DMS 273 (cell line): ENCODE measurements around the gene MDFIC.

Experiments
- DNase-seq: peaks from one replicate; lab custom pipeline; 2025; ENCODE audit not compliant: unreplicated experiment; lab: John Stamatoyannopoulos, UW

Gene MDFIC

GRCh38 chr7:114925434-114925833 is 3.5 kb downstream of the MDFIC start:
- no peak for DNase-seq

GRCh38 chr7:114928060-114928459 is 6.2 kb downstream of the MDFIC start:
- DNase-seq, result no peak

GRCh38 chr7:114929570-114929969 is 7.7 kb downstream of the MDFIC start:
- no peak for DNase-seq

- DNase-seq, result no peak
Observed at GRCh38 chr7:114930107-114930661, 8.3 kb downstream of the MDFIC start.

- DNase-seq, result no peak
Observed at GRCh38 chr7:114930829-114931655, 9.1 kb downstream of the MDFIC start.

- no peak for DNase-seq
Observed at GRCh38 chr7:114931656-114932011, 9.7 kb downstream of the MDFIC start.

- DNase-seq, result no peak
Observed at GRCh38 chr7:114932991-114933390, 11.1 kb downstream of the MDFIC start.

GRCh38 chr7:114933658-114934057 is 11.8 kb downstream of the MDFIC start:
- no peak for DNase-seq

- DNase-seq, result no peak
Observed at GRCh38 chr7:114934086-114934485, 12.2 kb downstream of the MDFIC start.

- DNase-seq, result no peak
Observed at GRCh38 chr7:114934713-114935112, 12.8 kb downstream of the MDFIC start.

GRCh38 chr7:114936471-114936870 is 14.6 kb downstream of the MDFIC start:
- no peak for DNase-seq

GRCh38 chr7:114937446-114937845 is 15.6 kb downstream of the MDFIC start:
- no peak for DNase-seq

GRCh38 chr7:114938785-114939184 is 16.9 kb downstream of the MDFIC start:
- DNase-seq, result no peak

GRCh38 chr7:114939484-114940097 is 17.7 kb downstream of the MDFIC start:
- no peak for DNase-seq

- DNase-seq, result no peak
Observed at GRCh38 chr7:114940220-114940619, 18.3 kb downstream of the MDFIC start.

- DNase-seq, result no peak
Observed at GRCh38 chr7:114941692-114942091, 19.8 kb downstream of the MDFIC start.

GRCh38 chr7:114942446-114943175 is 20.7 kb downstream of the MDFIC start:
- no peak for DNase-seq

GRCh38 chr7:114943530-114943929 is 21.6 kb downstream of the MDFIC start:
- DNase-seq, result no peak

- DNase-seq, result no peak
Observed at GRCh38 chr7:114943953-114944744, 22.3 kb downstream of the MDFIC start.

- DNase-seq, result peak; percentile 61
Observed at GRCh38 chr7:114944745-114945625, 23.1 kb downstream of the MDFIC start.
